SK-N-SH treated with all-trans-retinoic acid at 6 μM for 48 hours (cell line): ENCODE measurements around the gene FOXB1.

Source experiments
- ARNTL ChIP-seq: fragments of 450-650 bp; formaldehyde crosslinking; IDR thresholded peaks from 2 replicates; pipeline ENCODE4 v1.5.0; 2020; ENCODE audit warnings: low read depth, mild to moderate bottlenecking, moderate library complexity, borderline replicate concordance
- BACH2 ChIP-seq: fragments of 250-450 bp; sonication (Bioruptor Pico); IDR thresholded peaks from 2 replicates; pipeline ENCODE4 v1.9.0; 2021; ENCODE audit warnings: mild to moderate bottlenecking, borderline replicate concordance
- ISL1 ChIP-seq: fragments of 250-450 bp; sonication (Bioruptor Pico); IDR thresholded peaks from 2 replicates; pipeline ENCODE4 v2.1.2; 2022; ENCODE audit warnings: mild to moderate bottlenecking, moderate library complexity
- OSR1 ChIP-seq: fragments of 250-450 bp; sonication (Bioruptor Pico); IDR thresholded peaks from 2 replicates; pipeline ENCODE4 v1.8.0; 2022; ENCODE audit warnings: moderate library complexity, mild to moderate bottlenecking, inconsistent platforms
- PPARA ChIP-seq: fragments of 250-450 bp; sonication (Bioruptor Pico); IDR thresholded peaks from 2 replicates; pipeline ENCODE4 v1.5.0; 2020; ENCODE audit warnings: mild to moderate bottlenecking, borderline replicate concordance
- RARB ChIP-seq: fragments of 250-450 bp; sonication (Bioruptor Pico); IDR thresholded peaks from 2 replicates; pipeline ENCODE4 v1.8.0; 2021; ENCODE audit warnings: mild to moderate bottlenecking, moderate library complexity
- SNAI2 ChIP-seq: fragments of 250-450 bp; sonication (Bioruptor Pico); IDR thresholded peaks from 2 replicates; pipeline ENCODE4 v1.5.0; 2020; ENCODE audit warnings: mild to moderate bottlenecking, moderate library complexity
- TCF4 ChIP-seq: fragments of 250-450 bp; sonication (Bioruptor Pico); IDR thresholded peaks from 2 replicates; pipeline ENCODE4 v1.8.0; 2021; ENCODE audit warnings: mild to moderate bottlenecking, moderate library complexity, borderline replicate concordance
- TOX ChIP-seq: fragments of 250-450 bp; sonication (Bioruptor Pico); IDR thresholded peaks from 2 replicates; pipeline ENCODE4 v1.8.0; 2021; ENCODE audit warnings: mild to moderate bottlenecking, moderate library complexity, borderline replicate concordance
- ZFP3 ChIP-seq: fragments of 250-450 bp; sonication (Bioruptor Pico); IDR thresholded peaks from 2 replicates; pipeline ENCODE4 v1.5.0; 2020; ENCODE audit warnings: mild to moderate bottlenecking, moderate library complexity
- ZFP30 ChIP-seq: fragments of 450-650 bp; formaldehyde crosslinking; IDR thresholded peaks from 2 replicates; pipeline ENCODE4 v1.5.0; 2022; ENCODE audit warnings: mild to moderate bottlenecking, moderate library complexity
- ZNF565 ChIP-seq: fragments of 450-650 bp; formaldehyde crosslinking; conservative IDR thresholded peaks from 2 replicates; pipeline ENCODE4 v1.5.0; 2020; ENCODE audit warnings: low read depth, mild to moderate bottlenecking, moderate library complexity
- TF ChIP-seq, protein P1 (sequence below): fragments of 250-450 bp; sonication (Bioruptor Pico); IDR thresholded peaks from 2 replicates; pipeline ENCODE4 v1.8.0; 2020; ENCODE audit warnings: mild to moderate bottlenecking, moderate library complexity, borderline replicate concordance
- TF ChIP-seq, protein P2 (sequence below): fragments of 250-450 bp; sonication (Bioruptor Pico); IDR thresholded peaks from 2 replicates; pipeline ENCODE4 v1.5.1; 2021; ENCODE audit warnings: mild to moderate bottlenecking, moderate library complexity

DNA sequence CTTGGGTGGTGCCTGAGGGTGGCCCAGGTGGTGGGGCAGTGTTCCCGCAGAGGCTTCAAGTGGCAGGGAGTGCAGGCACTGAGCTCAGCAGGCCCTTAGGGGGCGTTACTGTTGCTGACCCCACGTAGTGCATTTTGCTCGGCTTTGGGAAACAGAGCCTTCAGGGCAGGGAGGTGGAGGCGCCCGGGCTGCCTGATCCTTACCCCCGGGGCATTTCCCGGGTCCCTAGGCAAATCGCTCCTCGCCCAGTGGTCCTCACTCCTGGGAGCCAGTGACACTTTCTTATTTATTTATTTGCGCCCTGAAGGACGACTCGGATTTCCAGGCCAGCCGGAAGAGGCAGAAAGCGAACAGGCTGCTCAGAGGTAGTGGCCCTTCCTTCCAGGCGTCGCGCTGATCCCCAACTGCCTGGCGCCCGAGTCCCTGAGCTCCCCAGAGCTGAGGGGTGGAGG lies 10.1 kb upstream of the FOXB1 start:
- TF ChIP-seq TOX (CRISPR knock-in tag) (no peak), ISL1 (CRISPR knock-in tag) (no peak), ZNF565 (CRISPR knock-in tag) (no peak), RARB (CRISPR knock-in tag) (no peak), BACH2 (CRISPR knock-in tag) (no peak), ARNTL (no peak), ZFP30 (no peak), TCF4 (no peak), PPARA (no peak), ZFP3 (no peak), OSR1 (no peak), SNAI2 (CRISPR knock-in tag) (no peak)
- TF ChIP-seq, protein P1, sequence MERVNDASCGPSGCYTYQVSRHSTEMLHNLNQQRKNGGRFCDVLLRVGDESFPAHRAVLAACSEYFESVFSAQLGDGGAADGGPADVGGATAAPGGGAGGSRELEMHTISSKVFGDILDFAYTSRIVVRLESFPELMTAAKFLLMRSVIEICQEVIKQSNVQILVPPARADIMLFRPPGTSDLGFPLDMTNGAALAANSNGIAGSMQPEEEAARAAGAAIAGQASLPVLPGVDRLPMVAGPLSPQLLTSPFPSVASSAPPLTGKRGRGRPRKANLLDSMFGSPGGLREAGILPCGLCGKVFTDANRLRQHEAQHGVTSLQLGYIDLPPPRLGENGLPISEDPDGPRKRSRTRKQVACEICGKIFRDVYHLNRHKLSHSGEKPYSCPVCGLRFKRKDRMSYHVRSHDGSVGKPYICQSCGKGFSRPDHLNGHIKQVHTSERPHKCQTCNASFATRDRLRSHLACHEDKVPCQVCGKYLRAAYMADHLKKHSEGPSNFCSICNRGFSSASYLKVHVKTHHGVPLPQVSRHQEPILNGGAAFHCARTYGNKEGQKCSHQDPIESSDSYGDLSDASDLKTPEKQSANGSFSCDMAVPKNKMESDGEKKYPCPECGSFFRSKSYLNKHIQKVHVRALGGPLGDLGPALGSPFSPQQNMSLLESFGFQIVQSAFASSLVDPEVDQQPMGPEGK (CRISPR knock-in tag) = no peak
- TF ChIP-seq, protein P2, sequence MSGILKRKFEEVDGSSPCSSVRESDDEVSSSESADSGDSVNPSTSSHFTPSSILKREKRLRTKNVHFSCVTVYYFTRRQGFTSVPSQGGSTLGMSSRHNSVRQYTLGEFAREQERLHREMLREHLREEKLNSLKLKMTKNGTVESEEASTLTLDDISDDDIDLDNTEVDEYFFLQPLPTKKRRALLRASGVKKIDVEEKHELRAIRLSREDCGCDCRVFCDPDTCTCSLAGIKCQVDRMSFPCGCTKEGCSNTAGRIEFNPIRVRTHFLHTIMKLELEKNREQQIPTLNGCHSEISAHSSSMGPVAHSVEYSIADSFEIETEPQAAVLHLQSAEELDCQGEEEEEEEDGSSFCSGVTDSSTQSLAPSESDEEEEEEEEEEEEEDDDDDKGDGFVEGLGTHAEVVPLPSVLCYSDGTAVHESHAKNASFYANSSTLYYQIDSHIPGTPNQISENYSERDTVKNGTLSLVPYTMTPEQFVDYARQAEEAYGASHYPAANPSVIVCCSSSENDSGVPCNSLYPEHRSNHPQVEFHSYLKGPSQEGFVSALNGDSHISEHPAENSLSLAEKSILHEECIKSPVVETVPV (CRISPR knock-in tag) = no peak
